ENCODE measurements around the gene ANAPC7. TPM values are rescaled to one million over a fixed set of nuclear protein-coding genes. Genes with fewer than 3 reads are reported as not detected.

Gene ANAPC7
- total RNA-seq, 1 experiment from 2014 or later: 144 TPM

DNA sequence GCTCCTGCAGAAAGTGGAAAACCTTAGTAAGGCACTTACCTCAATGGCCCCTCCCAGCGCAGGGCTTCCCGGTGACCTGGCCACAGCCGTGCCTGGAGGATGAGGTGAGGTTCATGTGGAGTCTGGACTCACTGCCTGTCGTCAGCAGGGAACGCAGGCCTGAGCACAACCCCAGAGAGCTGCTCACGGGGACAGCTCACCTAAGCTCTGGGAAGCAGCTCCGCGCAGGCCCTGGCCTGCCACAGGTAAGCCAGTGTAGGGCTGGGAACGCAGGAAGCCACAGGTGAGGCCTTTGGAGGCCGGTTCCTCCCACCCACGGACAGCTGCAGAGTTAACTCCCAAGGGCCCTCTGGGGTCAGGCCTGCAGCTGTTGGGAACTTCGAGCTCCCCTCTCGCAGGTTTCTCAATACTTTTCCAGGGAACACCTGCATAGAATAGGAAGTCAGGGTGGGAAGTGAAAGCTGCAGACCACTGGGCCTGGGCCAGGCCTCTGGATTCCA, 32.7 kb downstream of the ANAPC7 start:
- no TSS peak for BruUV-seq (replicated peaks)
- H3K27ac ChIP-seq (ENCODE audit: low read depth, low read length, poor library complexity, severe bottlenecking): peak overlapping the region; percentile 74
- intact Hi-C loops (cut with micrococcal nuclease; ENCODE audit: unreplicated experiment): no loop called here
- ChIA-PET POLR2A (ENCODE audit: low non-redundant PET) (interaction anchor here (0.6 kb wide), 1 partner anchor 60 kb away, joined by 12 read pairs; no protein-coding TSS in a partner anchor), CTCF (no interaction called here)
- H3K9me3 ChIP-seq (ENCODE audit: low read depth, low read length, poor library complexity, severe bottlenecking): no peaks in the 10 kb centered on the region
- no peak for DNase-seq (ENCODE audit: low spot score)
- H3K27me3 ChIP-seq (replicated peaks; ENCODE audit: insufficient read depth, low read depth, low read length, poor library complexity): no peaks in the 10 kb centered on the region
- H3K36me3 ChIP-seq (ENCODE audit: insufficient read depth, low read length, poor library complexity, severe bottlenecking): peaks cover 49% of the 10 kb centered on the region
- no peak for TF ChIP-seq EZH2 (IDR thresholded peaks at IDR 0.05; ENCODE audit: borderline replicate concordance, low read depth, low read length, poor library complexity, severe bottlenecking)
- TF ChIP-seq, protein P1, sequence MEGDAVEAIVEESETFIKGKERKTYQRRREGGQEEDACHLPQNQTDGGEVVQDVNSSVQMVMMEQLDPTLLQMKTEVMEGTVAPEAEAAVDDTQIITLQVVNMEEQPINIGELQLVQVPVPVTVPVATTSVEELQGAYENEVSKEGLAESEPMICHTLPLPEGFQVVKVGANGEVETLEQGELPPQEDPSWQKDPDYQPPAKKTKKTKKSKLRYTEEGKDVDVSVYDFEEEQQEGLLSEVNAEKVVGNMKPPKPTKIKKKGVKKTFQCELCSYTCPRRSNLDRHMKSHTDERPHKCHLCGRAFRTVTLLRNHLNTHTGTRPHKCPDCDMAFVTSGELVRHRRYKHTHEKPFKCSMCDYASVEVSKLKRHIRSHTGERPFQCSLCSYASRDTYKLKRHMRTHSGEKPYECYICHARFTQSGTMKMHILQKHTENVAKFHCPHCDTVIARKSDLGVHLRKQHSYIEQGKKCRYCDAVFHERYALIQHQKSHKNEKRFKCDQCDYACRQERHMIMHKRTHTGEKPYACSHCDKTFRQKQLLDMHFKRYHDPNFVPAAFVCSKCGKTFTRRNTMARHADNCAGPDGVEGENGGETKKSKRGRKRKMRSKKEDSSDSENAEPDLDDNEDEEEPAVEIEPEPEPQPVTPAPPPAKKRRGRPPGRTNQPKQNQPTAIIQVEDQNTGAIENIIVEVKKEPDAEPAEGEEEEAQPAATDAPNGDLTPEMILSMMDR (conservative IDR thresholded peaks at IDR 0.05; ENCODE audit: low read depth, low read length): no peak
- peaks cover 13% of the 10 kb centered on the region for H3K4me1 ChIP-seq (ENCODE audit: insufficient read depth, low read length, poor library complexity, severe bottlenecking)
- no peak overlapping the region for H3K4me3 ChIP-seq (ENCODE audit: low read depth, low read length, poor library complexity, severe bottlenecking)

GRCh38 chr12:110369992-110370391, 33.5 kb downstream of the ANAPC7 start:
- H3K9me3 ChIP-seq (ENCODE audit: low read depth, low read length, poor library complexity, severe bottlenecking): no peaks in the 10 kb centered on the region
- peaks cover 13% of the 10 kb centered on the region for H3K4me1 ChIP-seq (ENCODE audit: insufficient read depth, low read length, poor library complexity, severe bottlenecking)
- TF ChIP-seq EZH2 (IDR thresholded peaks at IDR 0.05; ENCODE audit: borderline replicate concordance, low read depth, low read length, poor library complexity, severe bottlenecking): no peak
- TF ChIP-seq, protein P1 (conservative IDR thresholded peaks at IDR 0.05; ENCODE audit: low read depth, low read length): no peak
- ChIA-PET POLR2A (ENCODE audit: low non-redundant PET) (no interaction called here), CTCF (no interaction called here)
- H3K27me3 ChIP-seq (replicated peaks; ENCODE audit: insufficient read depth, low read depth, low read length, poor library complexity): no peaks in the 10 kb centered on the region
- H3K27ac ChIP-seq (ENCODE audit: low read depth, low read length, poor library complexity, severe bottlenecking): no peak overlapping the region
- no TSS peak for BruUV-seq (replicated peaks)
- H3K4me3 ChIP-seq (ENCODE audit: low read depth, low read length, poor library complexity, severe bottlenecking): no peak overlapping the region
- H3K36me3 ChIP-seq (ENCODE audit: insufficient read depth, low read length, poor library complexity, severe bottlenecking): peaks cover 42% of the 10 kb centered on the region
- DNase-seq (ENCODE audit: low spot score): no peak
- intact Hi-C loops (cut with micrococcal nuclease; ENCODE audit: unreplicated experiment): no loop called here

DNA sequence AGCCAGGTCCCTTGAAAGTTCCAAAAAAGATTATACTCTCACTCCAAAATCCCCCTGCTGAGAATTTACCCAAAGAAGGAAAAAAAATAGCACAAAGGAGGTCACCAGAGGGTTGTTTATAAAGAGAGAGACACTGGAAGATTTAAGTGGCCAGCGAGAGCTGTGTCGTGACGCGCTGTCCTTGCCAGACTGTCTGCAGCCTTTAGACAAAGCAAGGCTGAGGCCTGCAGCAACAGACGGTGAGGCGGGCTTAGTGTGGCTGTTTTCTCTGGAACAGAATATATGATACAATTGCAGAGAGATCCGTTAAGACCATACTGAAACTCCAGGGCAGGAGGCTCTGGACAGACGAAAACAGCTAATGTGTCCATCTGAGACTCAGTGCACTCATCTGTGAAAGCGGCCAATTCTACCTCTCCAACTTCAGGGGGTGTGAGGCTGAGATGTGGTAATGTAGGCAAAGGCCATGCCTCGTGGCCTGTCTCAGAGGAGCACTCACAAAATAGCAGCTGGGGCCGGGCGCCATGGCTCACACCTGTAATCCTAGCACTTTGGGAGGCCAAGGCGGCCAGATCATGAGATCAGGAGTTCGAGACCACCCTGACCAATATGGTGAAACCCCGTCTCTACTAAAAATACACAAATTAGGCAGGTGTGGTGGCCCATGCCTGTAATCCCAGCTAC, 36.2 kb downstream of the ANAPC7 start:
- CTCF ChIA-PET: no interaction called here
- no TSS peak for BruUV-seq (replicated peaks)
- Histone ChIP-seq H3K4me3 (ENCODE audit: low read depth, low read length, poor library complexity, severe bottlenecking) (no peak overlapping the region), H3K4me1 (ENCODE audit: insufficient read depth, low read length, poor library complexity, severe bottlenecking) (peaks cover 13% of the 10 kb centered on the region), H3K9me3 (ENCODE audit: low read depth, low read length, poor library complexity, severe bottlenecking) (no peaks in the 10 kb centered on the region), H3K27ac (ENCODE audit: low read depth, low read length, poor library complexity, severe bottlenecking) (no peak overlapping the region), H3K27me3 (replicated peaks; ENCODE audit: insufficient read depth, low read depth, low read length, poor library complexity) (no peaks in the 10 kb centered on the region), H3K36me3 (ENCODE audit: insufficient read depth, low read length, poor library complexity, severe bottlenecking) (peaks cover 17% of the 10 kb centered on the region)
- no peak for DNase-seq (ENCODE audit: low spot score)
- TF ChIP-seq EZH2 (IDR thresholded peaks at IDR 0.05; ENCODE audit: borderline replicate concordance, low read depth, low read length, poor library complexity, severe bottlenecking): no peak
- TF ChIP-seq, protein P1 (conservative IDR thresholded peaks at IDR 0.05; ENCODE audit: low read depth, low read length): no peak
- POLR2A ChIA-PET (ENCODE audit: low non-redundant PET): interaction anchor here (0.6 kb wide), 1 partner anchor 64 kb away, joined by 5 read pairs; no protein-coding TSS in a partner anchor
- intact Hi-C loops (cut with micrococcal nuclease; ENCODE audit: unreplicated experiment): no loop called here
